Thoracic aorta (tissue), 2 donors: ENCODE data around the gene MCFD2. TPM values are rescaled to one million over a fixed set of nuclear protein-coding genes. Genes with fewer than 3 reads are reported as not detected.

Experiments used
- ATAC-seq: fragments of 150-250 bp; one replicate; pipeline ENCODE4 v1.8.0; 2017; ENCODE audit warnings: low read depth; ENCODE audit not compliant: insufficient number of reproducible peaks, low FRiP score
- DNase-seq: peaks from one replicate; pipeline ENCODE4 v3.0.0-alpha.2; 2020; ENCODE audit warnings: low spot score
- H3K27ac ChIP-seq, 2 donors: fragments of 200-600 bp; sonication (generic); 1 replicate in 1 of 2; 2 replicates in 1 of 2; pipeline ENCODE4 v1.5.1; 2016; ENCODE audit warnings: mild to moderate bottlenecking in 2 of 2, moderate library complexity in 2 of 2
- H3K27me3 ChIP-seq: fragments of 200-600 bp; sonication (generic); replicated peaks from 2 replicates; pipeline ENCODE4 v1.6.0; 2016; ENCODE audit warnings: mild to moderate bottlenecking; ENCODE audit not compliant: insufficient read depth
- H3K36me3 ChIP-seq: fragments of 200-600 bp; sonication (generic); one replicate; pipeline ENCODE4 v1.5.1; 2016
- H3K4me1 ChIP-seq, 2 donors: fragments of 200-600 bp; sonication (generic); 1 replicate in 1 of 2; 2 replicates in 1 of 2; pipeline versions ENCODE4 v1.5.1 to v1.6.0; 2016; ENCODE audit warnings: low read depth in 2 of 2, mild to moderate bottlenecking in 1 of 2; ENCODE audit not compliant: control insufficient read depth in 1 of 2
- H3K4me3 ChIP-seq: fragments of 200-600 bp; sonication (generic); 2 replicates; pipeline ENCODE4 v1.5.1; 2016; ENCODE audit warnings: mild to moderate bottlenecking
- H3K9me3 ChIP-seq: fragments of 200-600 bp; sonication (generic); 2 replicates; pipeline ENCODE4 v1.5.1; 2016
- CTCF ChIP-seq: fragments of 200-600 bp; sonication (generic); IDR thresholded peaks from one replicate; pipeline ENCODE4 v1.5.1; 2019; ENCODE audit warnings: antibody characterized with exemption
- total RNA-seq, 2 donors: library from RNA; depleted of rRNA; stranded (reverse); fragments of >200 nt; gene quantifications; one replicate each; pipeline versions ENCODE4 v1.1.0 to v1.2.3, GENCODE V29; 2016

Gene MCFD2
- total RNA-seq, 2 donors from 2014 or later, result 79.9 to 127 TPM

GRCh38 chr2:46952171-46952570 is 36.6 kb upstream of the MCFD2 start:
- no peak overlapping the region for H3K4me3 ChIP-seq
- H3K27ac ChIP-seq, result no peak overlapping the region
- ATAC-seq (no peak), DNase-seq (no peak)
- no peaks in the 10 kb centered on the region for H3K9me3 ChIP-seq
- peaks cover 23% of the 10 kb centered on the region for H3K36me3 ChIP-seq
- no peak for TF ChIP-seq CTCF
- H3K4me1 ChIP-seq, result peaks cover 19 to 51% of the 10 kb centered on the region in 2 donors
- H3K27me3 ChIP-seq, result no peaks in the 10 kb centered on the region

- no peak for ATAC-seq
- Histone ChIP-seq H3K4me3 (no peak overlapping the region), H3K36me3 (peaks cover 16% of the 10 kb centered on the region), H3K9me3 (no peaks in the 10 kb centered on the region), H3K4me1 (peaks cover 24 to 51% of the 10 kb centered on the region in 2 donors), H3K27me3 (no peaks in the 10 kb centered on the region), H3K27ac (peak overlapping the region in 1 of 2 donors; percentile 44)
- DNase-seq, result no peak
- TF ChIP-seq CTCF, result no peak
Measured at GRCh38 chr2:46951290-46952064, 35.9 kb upstream of the MCFD2 start.

- Histone ChIP-seq H3K9me3 (no peaks in the 10 kb centered on the region), H3K4me3 (no peak overlapping the region), H3K4me1 (peaks cover 16 to 42% of the 10 kb centered on the region in 2 donors), H3K27me3 (no peaks in the 10 kb centered on the region), H3K27ac (peak overlapping the region in 1 of 2 donors; percentile 34), H3K36me3 (peaks cover 15% of the 10 kb centered on the region)
- TF ChIP-seq CTCF, result no peak
- DNase-seq (no peak), ATAC-seq (no peak)
Measured at GRCh38 chr2:46950314-46950713, 34.7 kb upstream of the MCFD2 start.

- H3K4me1 ChIP-seq, result peaks cover 28 to 41% of the 10 kb centered on the region in 2 donors
- H3K9me3 ChIP-seq, result no peaks in the 10 kb centered on the region
- H3K27ac ChIP-seq, result no peak overlapping the region
- no peak for ATAC-seq
- peaks cover 12% of the 10 kb centered on the region for H3K36me3 ChIP-seq
- H3K4me3 ChIP-seq, result no peak overlapping the region
- no peak for TF ChIP-seq CTCF
- no peak for DNase-seq
- no peaks in the 10 kb centered on the region for H3K27me3 ChIP-seq
Measured at GRCh38 chr2:46947841-46948240, 32.2 kb upstream of the MCFD2 start.

GRCh38 chr2:46945671-46946070 is 30.1 kb upstream of the MCFD2 start:
- Histone ChIP-seq H3K4me1 (peaks cover 32 to 47% of the 10 kb centered on the region in 2 donors), H3K4me3 (no peak overlapping the region), H3K27ac (no peak overlapping the region), H3K36me3 (peaks cover 3% of the 10 kb centered on the region), H3K27me3 (no peaks in the 10 kb centered on the region), H3K9me3 (no peaks in the 10 kb centered on the region)
- no peak for ATAC-seq
- TF ChIP-seq CTCF, result no peak
- no peak for DNase-seq
